PC-9 (cell line): ENCODE data around the gene ABTB1. TPM values are rescaled to one million over a fixed set of nuclear protein-coding genes. Genes with fewer than 3 reads are reported as not detected.

Source experiments
- BruUV-seq: library from RNA; stranded (reverse); fragments of 400-500 nt; replicated peaks from 2 replicates; lab custom pipeline; 2021; lab: Mats Ljungman, UMichigan
- CTCF ChIA-PET: fragments of 300-600 bp; sonication (Branson Sonifier 250); formaldehyde crosslinking; loops from one replicate; lab custom pipeline; 2022; ENCODE audit warnings: antibody characterized with exemption; lab: Charles Lee
- POLR2A ChIA-PET: fragments of 300-600 bp; sonication (Branson Sonifier 250); formaldehyde crosslinking; loops from one replicate; lab custom pipeline; 2022; ENCODE audit warnings: antibody characterized with exemption; ENCODE audit not compliant: unreplicated experiment; lab: Charles Lee
- DNase-seq, 2 experiments: peaks; one replicate each; pipeline versions ENCODE4 v3.0.0 to v3.0.0-alpha.2; 2015 to 2022; ENCODE audit warnings: mixed read lengths in 1 of 2
- H2AFZ ChIP-seq: fragments of 200-600 bp; sonication (generic); 2 replicates; pipeline ENCODE4 v1.8.1; 2017; ENCODE audit warnings: antibody characterized with exemption
- H3F3A ChIP-seq: fragments of 200-600 bp; sonication (generic); 2 replicates; pipeline ENCODE4 v1.8.1; 2017; ENCODE audit warnings: antibody characterized with exemption, mild to moderate bottlenecking, low read depth; ENCODE audit not compliant: insufficient read depth
- H3K27ac ChIP-seq: fragments of 200-600 bp; sonication (generic); 2 replicates; pipeline ENCODE4 v1.6.1; 2016; ENCODE audit warnings: mixed run types
- H3K27me3 ChIP-seq: fragments of 200-600 bp; sonication (generic); 2 replicates; pipeline ENCODE4 v1.6.1; 2016; ENCODE audit warnings: low read depth, mixed run types; ENCODE audit not compliant: insufficient read depth
- H3K36me3 ChIP-seq: fragments of 200-600 bp; sonication (generic); 2 replicates; pipeline ENCODE4 v1.6.1; 2016; ENCODE audit warnings: low read depth, mixed run types
- H3K4me1 ChIP-seq: fragments of 200-600 bp; sonication (generic); replicated peaks from 2 replicates; pipeline ENCODE4 v1.6.1; 2016; ENCODE audit warnings: mixed run types; ENCODE audit not compliant: insufficient read depth
- H3K4me2 ChIP-seq: fragments of 200-600 bp; sonication (generic); 2 replicates; pipeline ENCODE4 v1.6.1; 2017; ENCODE audit warnings: mixed run types
- H3K4me3 ChIP-seq: fragments of 200-600 bp; sonication (generic); 2 replicates; pipeline ENCODE4 v1.6.1; 2016; ENCODE audit warnings: mixed run types
- H3K79me2 ChIP-seq: fragments of 200-600 bp; sonication (generic); 2 replicates; pipeline ENCODE4 v1.6.1; 2017; ENCODE audit warnings: low read depth, mixed run types
- H3K9me2 ChIP-seq: fragments of 200-600 bp; sonication (generic); 2 replicates; pipeline ENCODE4 v1.8.1; 2017; ENCODE audit warnings: mild to moderate bottlenecking; ENCODE audit not compliant: insufficient read depth
- H3K9me3 ChIP-seq: fragments of 200-600 bp; sonication (generic); 2 replicates; pipeline ENCODE4 v1.8.1; 2016; ENCODE audit warnings: low read depth; ENCODE audit not compliant: insufficient read depth
- H4K20me1 ChIP-seq: fragments of 200-600 bp; sonication (generic); 2 replicates; pipeline ENCODE4 v1.8.1; 2017; ENCODE audit not compliant: insufficient read depth
- EZH2 ChIP-seq: fragments of 200-600 bp; sonication (generic); IDR thresholded peaks from 2 replicates; pipeline ENCODE4 v1.8.0; 2017; ENCODE audit warnings: antibody characterized with exemption, low read depth
- intact Hi-C: fragments of 100-400 bp; cut with micrococcal nuclease; formaldehyde crosslinking; loops from one replicate; pipeline ENCODE4 v1.10.0; 2022; ENCODE audit not compliant: unreplicated experiment
- total RNA-seq: library from RNA; stranded (reverse); gene quantifications from 2 replicates; pipeline ENCODE4 v1.2.3, GENCODE V29; 2021
- TF ChIP-seq, protein P1 (sequence below): fragments of 200-600 bp; sonication (generic); conservative IDR thresholded peaks from 2 replicates; pipeline ENCODE4 v1.6.1; 2017; ENCODE audit warnings: mixed run types, antibody characterized with exemption, mild to moderate bottlenecking, moderate library complexity

Gene ABTB1
- total RNA-seq, 1 experiment from 2014 or later = 39.1 TPM

DNA sequence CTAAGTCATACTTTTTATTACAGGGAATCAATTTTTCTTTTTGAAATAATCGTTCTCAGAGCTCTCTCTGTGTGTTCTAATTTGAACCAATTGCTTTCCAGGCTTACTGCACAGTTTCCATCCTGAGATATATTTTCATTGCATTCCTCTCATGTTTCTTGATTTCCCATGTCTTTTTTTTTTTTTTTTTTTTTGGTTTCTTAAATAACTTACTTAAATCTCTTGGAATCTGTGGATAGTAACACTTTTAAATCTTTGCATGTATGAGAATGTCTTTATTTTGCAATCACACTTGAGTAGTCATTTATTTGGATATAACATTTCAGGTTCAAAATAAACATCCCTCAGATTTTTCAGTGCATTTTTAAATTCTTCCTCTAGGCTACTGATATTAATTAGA, 14.5 kb upstream of the ABTB1 start:
- Histone ChIP-seq H3K4me1 (peaks cover 26% of the 10 kb centered on the region), H3K27me3 (no peaks in the 10 kb centered on the region), H3F3A (peaks cover 12% of the 10 kb centered on the region), H3K4me2 (no peak overlapping the region), H3K79me2 (no peaks in the 10 kb centered on the region), H3K36me3 (no peaks in the 10 kb centered on the region), H4K20me1 (no peaks in the 10 kb centered on the region), H3K27ac (no peak overlapping the region), H3K9me2 (no peaks in the 10 kb centered on the region), H2AFZ (no peak overlapping the region), H3K4me3 (no peak overlapping the region), H3K9me3 (no peaks in the 10 kb centered on the region)
- intact Hi-C loops = no loop called here
- ChIA-PET POLR2A (no interaction called here), CTCF (interaction anchor here (0.6 kb wide), 1 partner anchor 62 kb away, joined by 6 read pairs; no protein-coding TSS in a partner anchor)
- no TSS peak for BruUV-seq
- no peak for DNase-seq
- no peak for TF ChIP-seq EZH2
- TF ChIP-seq, protein P1, sequence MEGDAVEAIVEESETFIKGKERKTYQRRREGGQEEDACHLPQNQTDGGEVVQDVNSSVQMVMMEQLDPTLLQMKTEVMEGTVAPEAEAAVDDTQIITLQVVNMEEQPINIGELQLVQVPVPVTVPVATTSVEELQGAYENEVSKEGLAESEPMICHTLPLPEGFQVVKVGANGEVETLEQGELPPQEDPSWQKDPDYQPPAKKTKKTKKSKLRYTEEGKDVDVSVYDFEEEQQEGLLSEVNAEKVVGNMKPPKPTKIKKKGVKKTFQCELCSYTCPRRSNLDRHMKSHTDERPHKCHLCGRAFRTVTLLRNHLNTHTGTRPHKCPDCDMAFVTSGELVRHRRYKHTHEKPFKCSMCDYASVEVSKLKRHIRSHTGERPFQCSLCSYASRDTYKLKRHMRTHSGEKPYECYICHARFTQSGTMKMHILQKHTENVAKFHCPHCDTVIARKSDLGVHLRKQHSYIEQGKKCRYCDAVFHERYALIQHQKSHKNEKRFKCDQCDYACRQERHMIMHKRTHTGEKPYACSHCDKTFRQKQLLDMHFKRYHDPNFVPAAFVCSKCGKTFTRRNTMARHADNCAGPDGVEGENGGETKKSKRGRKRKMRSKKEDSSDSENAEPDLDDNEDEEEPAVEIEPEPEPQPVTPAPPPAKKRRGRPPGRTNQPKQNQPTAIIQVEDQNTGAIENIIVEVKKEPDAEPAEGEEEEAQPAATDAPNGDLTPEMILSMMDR = no peak

DNA sequence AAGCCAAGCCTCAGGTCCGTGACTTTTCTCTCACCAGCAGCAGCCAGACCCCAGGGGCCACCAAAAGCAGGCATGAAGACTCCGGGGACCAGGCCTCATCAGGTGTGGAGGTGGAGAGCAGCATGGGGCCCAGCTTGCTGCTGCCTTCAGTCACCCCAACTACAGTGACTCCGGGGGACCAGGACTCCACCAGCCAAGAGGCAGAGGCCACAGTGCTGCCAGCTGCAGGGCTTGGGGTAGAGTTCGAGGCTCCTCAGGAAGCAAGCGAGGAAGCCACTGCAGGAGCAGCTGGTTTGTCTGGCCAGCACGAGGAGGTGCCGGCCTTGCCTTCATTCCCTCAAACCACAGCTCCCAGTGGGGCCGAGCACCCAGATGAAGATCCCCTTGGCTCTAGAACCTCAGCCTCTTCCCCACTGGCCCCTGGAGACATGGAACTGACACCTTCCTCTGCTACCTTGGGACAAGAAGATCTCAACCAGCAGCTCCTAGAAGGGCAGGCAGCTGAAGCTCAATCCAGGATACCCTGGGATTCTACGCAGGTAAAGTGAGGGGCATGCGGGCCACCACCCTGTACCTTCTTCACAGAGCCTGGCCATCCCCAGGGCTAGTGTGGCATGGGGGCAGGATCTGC, 12.0 kb upstream of the ABTB1 start:
- H2AFZ ChIP-seq = no peak overlapping the region
- no peaks in the 10 kb centered on the region for H3K9me2 ChIP-seq
- POLR2A ChIA-PET = no interaction called here
- no peak overlapping the region for H3K4me3 ChIP-seq
- H3K4me2 ChIP-seq = no peak overlapping the region
- peaks cover 5% of the 10 kb centered on the region; the same call in 1 of the 2 replicates for H3F3A ChIP-seq
- H4K20me1 ChIP-seq = no peaks in the 10 kb centered on the region; the same call in 1 of the 2 replicates
- BruUV-seq = no TSS peak
- H3K9me3 ChIP-seq = no peaks in the 10 kb centered on the region
- no peaks in the 10 kb centered on the region for H3K79me2 ChIP-seq
- intact Hi-C loops = no loop called here
- H3K36me3 ChIP-seq = no peaks in the 10 kb centered on the region
- DNase-seq = no peak
- no peak overlapping the region for H3K27ac ChIP-seq
- CTCF ChIA-PET = no interaction called here
- TF ChIP-seq EZH2 = no peak
- TF ChIP-seq, protein P1 = no peak
- no peaks in the 10 kb centered on the region for H3K27me3 ChIP-seq
- peaks cover 4% of the 10 kb centered on the region for H3K4me1 ChIP-seq

DNA sequence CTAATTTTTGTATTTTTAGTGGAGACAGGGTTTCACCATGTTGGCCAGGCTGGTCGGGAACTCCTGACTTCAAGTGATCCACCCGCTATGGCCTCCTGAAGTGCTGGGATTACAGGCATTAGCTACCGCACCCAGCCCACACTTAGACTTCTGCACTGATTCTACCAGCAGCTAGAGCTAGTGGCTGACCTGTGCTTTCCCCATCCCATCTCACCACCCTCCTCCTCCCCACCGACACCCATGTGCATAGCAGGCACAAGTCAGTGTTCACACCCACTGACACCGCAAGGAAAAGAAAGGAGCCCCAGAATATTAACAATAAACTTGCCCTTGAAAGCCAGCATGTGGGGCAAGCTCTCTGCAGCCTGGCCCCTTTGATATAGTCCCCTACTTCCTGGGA, 11.2 kb upstream of the ABTB1 start:
- intact Hi-C loops = no loop called here
- H2AFZ ChIP-seq = no peak overlapping the region
- H3K4me1 ChIP-seq = no peaks in the 10 kb centered on the region
- H3K36me3 ChIP-seq = no peaks in the 10 kb centered on the region
- CTCF ChIA-PET = no interaction called here
- DNase-seq = no peak
- no peaks in the 10 kb centered on the region for H3K27me3 ChIP-seq
- TF ChIP-seq, protein P1 = no peak
- no peak for TF ChIP-seq EZH2
- H3K9me3 ChIP-seq = no peaks in the 10 kb centered on the region
- H3K79me2 ChIP-seq = no peaks in the 10 kb centered on the region
- H3F3A ChIP-seq = no peaks in the 10 kb centered on the region
- no peak overlapping the region for H3K27ac ChIP-seq
- H4K20me1 ChIP-seq = no peaks in the 10 kb centered on the region; the same call in 1 of the 2 replicates
- BruUV-seq = no TSS peak
- POLR2A ChIA-PET = no interaction called here
- H3K4me3 ChIP-seq = no peak overlapping the region
- H3K4me2 ChIP-seq = no peak overlapping the region
- H3K9me2 ChIP-seq = no peaks in the 10 kb centered on the region
